GM12872 (cell line): ENCODE results near the gene MYEF2.

Source experiments
- TF ChIP-seq, protein P1 (sequence below): IDR thresholded peaks from 3 replicates; pipeline ENCODE4 v1.5.1; 2011; ENCODE audit warnings: low read depth, mild to moderate bottlenecking, low read length, moderate library complexity; ENCODE audit not compliant: insufficient read depth

MYEF2 gene

DNA sequence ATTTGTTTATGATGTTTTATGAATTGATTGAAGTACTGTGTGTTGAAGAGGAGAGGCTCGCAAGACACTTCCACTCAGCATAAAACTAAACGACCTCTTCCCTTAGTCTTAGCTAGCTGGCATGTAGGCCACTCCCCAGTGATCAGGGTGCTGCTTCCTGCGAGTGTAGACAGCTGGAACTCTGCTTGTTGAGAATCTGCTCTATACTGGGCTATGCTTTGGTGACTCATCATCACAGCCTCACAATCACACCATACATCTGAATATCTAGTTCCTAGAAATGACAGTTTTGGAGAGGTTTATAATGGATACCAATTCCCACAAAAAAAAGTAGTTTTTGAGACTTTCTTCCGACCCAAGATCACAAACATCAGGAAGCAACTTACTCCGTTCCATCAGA lies 58.8 kb downstream of the MYEF2 start:
- TF ChIP-seq, protein P1, sequence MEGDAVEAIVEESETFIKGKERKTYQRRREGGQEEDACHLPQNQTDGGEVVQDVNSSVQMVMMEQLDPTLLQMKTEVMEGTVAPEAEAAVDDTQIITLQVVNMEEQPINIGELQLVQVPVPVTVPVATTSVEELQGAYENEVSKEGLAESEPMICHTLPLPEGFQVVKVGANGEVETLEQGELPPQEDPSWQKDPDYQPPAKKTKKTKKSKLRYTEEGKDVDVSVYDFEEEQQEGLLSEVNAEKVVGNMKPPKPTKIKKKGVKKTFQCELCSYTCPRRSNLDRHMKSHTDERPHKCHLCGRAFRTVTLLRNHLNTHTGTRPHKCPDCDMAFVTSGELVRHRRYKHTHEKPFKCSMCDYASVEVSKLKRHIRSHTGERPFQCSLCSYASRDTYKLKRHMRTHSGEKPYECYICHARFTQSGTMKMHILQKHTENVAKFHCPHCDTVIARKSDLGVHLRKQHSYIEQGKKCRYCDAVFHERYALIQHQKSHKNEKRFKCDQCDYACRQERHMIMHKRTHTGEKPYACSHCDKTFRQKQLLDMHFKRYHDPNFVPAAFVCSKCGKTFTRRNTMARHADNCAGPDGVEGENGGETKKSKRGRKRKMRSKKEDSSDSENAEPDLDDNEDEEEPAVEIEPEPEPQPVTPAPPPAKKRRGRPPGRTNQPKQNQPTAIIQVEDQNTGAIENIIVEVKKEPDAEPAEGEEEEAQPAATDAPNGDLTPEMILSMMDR, result no peak

DNA sequence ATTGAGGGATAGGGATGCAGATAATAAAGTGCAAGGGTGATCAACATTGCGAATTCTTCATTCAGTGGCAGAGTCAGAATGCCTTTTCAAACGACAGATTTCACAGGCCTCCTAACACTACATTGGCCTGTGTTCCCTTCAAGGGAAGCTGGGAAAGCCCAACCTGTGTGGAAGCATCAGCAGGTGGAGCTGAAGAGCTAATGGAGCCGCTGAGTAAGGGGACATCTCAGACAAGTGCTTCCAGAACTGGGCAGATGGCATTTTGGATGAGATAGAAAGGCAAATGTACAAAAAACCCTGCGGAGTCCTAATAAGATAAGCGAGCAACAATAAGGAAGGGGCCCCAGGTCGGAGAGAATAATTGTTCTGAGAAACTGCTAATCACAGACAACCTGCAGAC lies 65.9 kb downstream of the MYEF2 start:
- TF ChIP-seq, protein P1, result peak; percentile 45; the same call in 2 of the 3 replicates

DNA sequence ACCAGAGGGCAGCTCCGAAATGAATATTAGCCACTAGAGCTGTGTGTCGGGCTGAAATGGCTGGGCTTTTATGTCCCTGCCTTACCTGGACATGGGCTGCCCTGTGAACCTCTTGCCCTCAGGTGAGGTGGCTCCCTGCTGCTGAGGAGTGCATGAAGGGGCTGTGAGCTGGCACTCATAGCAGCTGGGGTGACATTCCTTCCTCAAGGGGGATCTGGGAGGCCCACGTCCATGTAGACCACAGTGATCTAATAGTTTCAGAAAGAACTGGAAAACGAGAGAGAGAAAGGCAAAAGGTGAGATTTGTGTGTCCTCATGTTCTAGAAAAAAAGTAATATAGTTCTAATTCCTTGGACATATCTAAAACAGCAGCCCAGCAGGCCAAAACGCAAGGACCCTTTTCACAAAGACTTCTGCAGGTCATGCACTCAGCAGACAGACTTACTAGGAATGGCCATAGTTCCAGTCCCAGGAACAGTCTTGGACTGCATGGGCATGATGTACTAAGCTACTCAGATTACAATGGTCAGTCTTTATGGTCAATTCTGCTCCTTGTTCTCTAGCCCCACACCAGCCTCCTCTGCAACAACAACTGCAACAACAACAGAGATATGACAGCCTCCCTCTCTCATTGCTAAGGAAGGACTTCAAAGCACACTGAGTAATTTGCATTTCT lies 68.1 kb downstream of the MYEF2 start:
- TF ChIP-seq, protein P1, result no peak

GRCh38 chr15:48109212-48109611 lies 68.9 kb downstream of the MYEF2 start:
- TF ChIP-seq, protein P1, result no peak

DNA sequence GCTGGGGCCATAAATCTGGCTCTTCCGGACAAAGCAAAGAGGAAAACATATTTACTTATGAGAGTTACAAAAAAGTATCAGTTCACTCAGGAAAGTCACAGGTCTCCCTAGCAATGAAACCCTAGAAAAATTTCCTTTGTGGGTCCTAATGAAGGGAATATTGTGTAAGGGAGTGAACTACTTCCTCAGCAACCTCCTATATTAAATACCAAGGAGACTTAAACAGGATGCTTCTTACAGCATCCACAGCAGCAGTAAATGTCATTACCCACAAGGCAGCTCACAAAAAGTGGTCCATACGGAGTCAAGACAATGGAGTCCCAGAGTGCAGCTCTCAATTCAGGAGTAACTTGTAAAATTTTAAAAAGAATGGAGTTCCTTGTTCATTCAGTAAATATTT lies 72.2 kb downstream of the MYEF2 start:
- TF ChIP-seq, protein P1, result no peak

- TF ChIP-seq, protein P1, result no peak
Measured at GRCh38 chr15:48103647-48104046, 74.4 kb downstream of the MYEF2 start.

DNA sequence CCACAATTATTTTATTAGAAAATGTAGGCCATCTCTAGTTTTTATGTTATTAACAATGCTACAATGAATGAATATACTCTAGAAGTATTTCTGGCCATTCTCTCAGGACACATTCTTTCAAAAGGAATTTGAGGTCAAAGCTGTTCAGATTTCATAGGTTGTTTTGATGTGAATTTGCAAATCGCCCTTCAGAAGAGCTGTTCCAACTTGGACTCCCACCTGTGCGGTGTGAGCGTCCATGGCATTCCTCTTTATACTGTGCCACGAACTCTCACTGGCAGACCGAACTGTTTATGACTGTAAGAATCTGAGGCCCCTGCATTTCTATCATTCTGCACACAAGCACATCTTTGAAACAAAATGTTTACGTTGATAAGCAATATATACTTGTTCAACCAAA lies 75.9 kb downstream of the MYEF2 start:
- TF ChIP-seq, protein P1, result no peak
